ENCODE measurements around the gene WDFY1.

Gene WDFY1

GRCh38 chr2:223954401-223954800, 9.3 kb upstream of the WDFY1 start (continued):
- no peak for TF ChIP-seq ZNF8 (CRISPR knock-in tag; IDR thresholded peaks at IDR 0.05)
- TF ChIP-seq CSDC2 (CRISPR knock-in tag; IDR thresholded peaks at IDR 0.05), result no peak
- TF ChIP-seq ESRRG (CRISPR knock-in tag; IDR thresholded peaks at IDR 0.05), result no peak
- no peak for TF ChIP-seq SNAI2 (CRISPR knock-in tag; IDR thresholded peaks at IDR 0.05)
- no peak for TF ChIP-seq BACH2 (CRISPR knock-in tag; IDR thresholded peaks at IDR 0.05; ENCODE audit: borderline replicate concordance)
- no peak for TF ChIP-seq ZFP30 (CRISPR knock-in tag; IDR thresholded peaks at IDR 0.05)

DNA sequence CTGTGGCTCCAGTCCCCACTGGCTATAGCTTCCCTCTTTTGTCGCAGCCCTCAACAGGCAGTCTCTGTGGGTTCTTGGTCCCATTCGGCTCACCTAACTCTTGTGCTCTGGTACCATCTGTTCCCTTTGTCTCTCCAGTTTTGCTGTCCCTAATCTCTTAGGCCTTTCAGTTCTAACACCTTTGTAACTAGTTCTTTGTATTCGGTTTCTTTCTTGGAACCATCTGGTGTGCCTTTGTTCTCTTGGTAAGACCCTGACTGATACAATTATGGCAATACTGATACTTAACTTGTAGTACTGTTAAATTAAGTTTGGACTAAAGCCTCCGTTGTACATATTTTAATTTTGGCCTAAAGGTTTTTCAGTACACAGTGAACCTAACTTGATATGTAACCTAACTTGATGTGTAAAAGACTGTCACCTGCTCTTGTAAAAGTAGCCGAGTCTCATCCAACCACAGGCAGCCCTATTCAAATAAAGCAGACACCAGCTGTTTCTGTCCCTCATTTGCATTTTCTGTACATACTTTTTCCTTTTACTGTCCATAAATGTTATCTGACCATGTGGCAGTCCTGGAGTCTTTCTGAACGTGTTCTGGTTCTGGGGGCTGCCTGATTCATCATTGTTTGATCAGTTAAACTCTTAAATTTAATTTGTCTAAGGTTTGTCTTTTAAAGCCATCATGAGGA, 7.3 kb upstream of the WDFY1 start:
- no peak for ATAC-seq
- TF ChIP-seq TSHZ2 (CRISPR knock-in tag; IDR thresholded peaks at IDR 0.05), result no peak
- TF ChIP-seq PPARA (CRISPR knock-in tag; IDR thresholded peaks at IDR 0.05; ENCODE audit: borderline replicate concordance), result no peak
- TF ChIP-seq GLIS3 (CRISPR knock-in tag; IDR thresholded peaks at IDR 0.05), result no peak
- no peak for TF ChIP-seq TCF4 (CRISPR knock-in tag; IDR thresholded peaks at IDR 0.05; ENCODE audit: borderline replicate concordance)

GRCh38 chr2:223950448-223951347, 5.6 kb upstream of the WDFY1 start:
- no peak for TF ChIP-seq RARB (CRISPR knock-in tag; IDR thresholded peaks at IDR 0.05)
- TF ChIP-seq ZNF8 (CRISPR knock-in tag; IDR thresholded peaks at IDR 0.05), result no peak
- no peak for TF ChIP-seq OSR1 (CRISPR knock-in tag; IDR thresholded peaks at IDR 0.05)
- no peak for TF ChIP-seq ARNTL (CRISPR knock-in tag; IDR thresholded peaks at IDR 0.05; ENCODE audit: borderline replicate concordance, low read depth)
- no peak for TF ChIP-seq PPARA (CRISPR knock-in tag; IDR thresholded peaks at IDR 0.05; ENCODE audit: borderline replicate concordance)
- TF ChIP-seq ZNF70 (CRISPR knock-in tag; IDR thresholded peaks at IDR 0.05), result no peak
- TF ChIP-seq ISL1 (CRISPR knock-in tag; IDR thresholded peaks at IDR 0.05), result no peak
- TF ChIP-seq ZNF565 (CRISPR knock-in tag; conservative IDR thresholded peaks at IDR 0.05; ENCODE audit: low read depth), result no peak
- TF ChIP-seq CSDC2 (CRISPR knock-in tag; IDR thresholded peaks at IDR 0.05), result no peak
- TF ChIP-seq, protein P1, sequence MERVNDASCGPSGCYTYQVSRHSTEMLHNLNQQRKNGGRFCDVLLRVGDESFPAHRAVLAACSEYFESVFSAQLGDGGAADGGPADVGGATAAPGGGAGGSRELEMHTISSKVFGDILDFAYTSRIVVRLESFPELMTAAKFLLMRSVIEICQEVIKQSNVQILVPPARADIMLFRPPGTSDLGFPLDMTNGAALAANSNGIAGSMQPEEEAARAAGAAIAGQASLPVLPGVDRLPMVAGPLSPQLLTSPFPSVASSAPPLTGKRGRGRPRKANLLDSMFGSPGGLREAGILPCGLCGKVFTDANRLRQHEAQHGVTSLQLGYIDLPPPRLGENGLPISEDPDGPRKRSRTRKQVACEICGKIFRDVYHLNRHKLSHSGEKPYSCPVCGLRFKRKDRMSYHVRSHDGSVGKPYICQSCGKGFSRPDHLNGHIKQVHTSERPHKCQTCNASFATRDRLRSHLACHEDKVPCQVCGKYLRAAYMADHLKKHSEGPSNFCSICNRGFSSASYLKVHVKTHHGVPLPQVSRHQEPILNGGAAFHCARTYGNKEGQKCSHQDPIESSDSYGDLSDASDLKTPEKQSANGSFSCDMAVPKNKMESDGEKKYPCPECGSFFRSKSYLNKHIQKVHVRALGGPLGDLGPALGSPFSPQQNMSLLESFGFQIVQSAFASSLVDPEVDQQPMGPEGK (CRISPR knock-in tag; IDR thresholded peaks at IDR 0.05; ENCODE audit: borderline replicate concordance), result no peak
- TF ChIP-seq ESRRG (CRISPR knock-in tag; IDR thresholded peaks at IDR 0.05), result no peak
- no peak for TF ChIP-seq SNAI2 (CRISPR knock-in tag; IDR thresholded peaks at IDR 0.05)
- TF ChIP-seq, protein P2, sequence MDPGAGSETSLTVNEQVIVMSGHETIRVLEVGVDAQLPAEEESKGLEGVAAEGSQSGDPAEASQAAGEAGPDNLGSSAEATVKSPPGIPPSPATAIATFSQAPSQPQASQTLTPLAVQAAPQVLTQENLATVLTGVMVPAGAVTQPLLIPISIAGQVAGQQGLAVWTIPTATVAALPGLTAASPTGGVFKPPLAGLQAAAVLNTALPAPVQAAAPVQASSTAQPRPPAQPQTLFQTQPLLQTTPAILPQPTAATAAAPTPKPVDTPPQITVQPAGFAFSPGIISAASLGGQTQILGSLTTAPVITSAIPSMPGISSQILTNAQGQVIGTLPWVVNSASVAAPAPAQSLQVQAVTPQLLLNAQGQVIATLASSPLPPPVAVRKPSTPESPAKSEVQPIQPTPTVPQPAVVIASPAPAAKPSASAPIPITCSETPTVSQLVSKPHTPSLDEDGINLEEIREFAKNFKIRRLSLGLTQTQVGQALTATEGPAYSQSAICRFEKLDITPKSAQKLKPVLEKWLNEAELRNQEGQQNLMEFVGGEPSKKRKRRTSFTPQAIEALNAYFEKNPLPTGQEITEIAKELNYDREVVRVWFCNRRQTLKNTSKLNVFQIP (CRISPR knock-in tag; IDR thresholded peaks at IDR 0.05; ENCODE audit: borderline replicate concordance, low read depth), result no peak
- TF ChIP-seq ZFP3 (CRISPR knock-in tag; IDR thresholded peaks at IDR 0.05), result no peak
- no peak for TF ChIP-seq TCF4 (CRISPR knock-in tag; IDR thresholded peaks at IDR 0.05; ENCODE audit: borderline replicate concordance)
- TF ChIP-seq, protein P3, sequence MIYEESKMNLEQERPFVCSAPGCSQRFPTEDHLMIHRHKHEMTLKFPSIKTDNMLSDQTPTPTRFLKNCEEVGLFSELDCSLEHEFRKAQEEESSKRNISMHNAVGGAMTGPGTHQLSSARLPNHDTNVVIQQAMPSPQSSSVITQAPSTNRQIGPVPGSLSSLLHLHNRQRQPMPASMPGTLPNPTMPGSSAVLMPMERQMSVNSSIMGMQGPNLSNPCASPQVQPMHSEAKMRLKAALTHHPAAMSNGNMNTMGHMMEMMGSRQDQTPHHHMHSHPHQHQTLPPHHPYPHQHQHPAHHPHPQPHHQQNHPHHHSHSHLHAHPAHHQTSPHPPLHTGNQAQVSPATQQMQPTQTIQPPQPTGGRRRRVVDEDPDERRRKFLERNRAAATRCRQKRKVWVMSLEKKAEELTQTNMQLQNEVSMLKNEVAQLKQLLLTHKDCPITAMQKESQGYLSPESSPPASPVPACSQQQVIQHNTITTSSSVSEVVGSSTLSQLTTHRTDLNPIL (CRISPR knock-in tag; IDR thresholded peaks at IDR 0.05; ENCODE audit: low read depth), result no peak
- no peak for TF ChIP-seq TOX (CRISPR knock-in tag; IDR thresholded peaks at IDR 0.05; ENCODE audit: borderline replicate concordance)
- no peak for TF ChIP-seq BACH2 (CRISPR knock-in tag; IDR thresholded peaks at IDR 0.05; ENCODE audit: borderline replicate concordance)
- TF ChIP-seq, protein P4, sequence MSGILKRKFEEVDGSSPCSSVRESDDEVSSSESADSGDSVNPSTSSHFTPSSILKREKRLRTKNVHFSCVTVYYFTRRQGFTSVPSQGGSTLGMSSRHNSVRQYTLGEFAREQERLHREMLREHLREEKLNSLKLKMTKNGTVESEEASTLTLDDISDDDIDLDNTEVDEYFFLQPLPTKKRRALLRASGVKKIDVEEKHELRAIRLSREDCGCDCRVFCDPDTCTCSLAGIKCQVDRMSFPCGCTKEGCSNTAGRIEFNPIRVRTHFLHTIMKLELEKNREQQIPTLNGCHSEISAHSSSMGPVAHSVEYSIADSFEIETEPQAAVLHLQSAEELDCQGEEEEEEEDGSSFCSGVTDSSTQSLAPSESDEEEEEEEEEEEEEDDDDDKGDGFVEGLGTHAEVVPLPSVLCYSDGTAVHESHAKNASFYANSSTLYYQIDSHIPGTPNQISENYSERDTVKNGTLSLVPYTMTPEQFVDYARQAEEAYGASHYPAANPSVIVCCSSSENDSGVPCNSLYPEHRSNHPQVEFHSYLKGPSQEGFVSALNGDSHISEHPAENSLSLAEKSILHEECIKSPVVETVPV (CRISPR knock-in tag; IDR thresholded peaks at IDR 0.05), result no peak
- ATAC-seq, result no peak

Data from SK-N-SH treated with all-trans-retinoic acid at 6 μM for 48 hours (cell line).